Measurements from ENCODE around the gene RNU5B-1.

RNU5B-1 gene

DNA sequence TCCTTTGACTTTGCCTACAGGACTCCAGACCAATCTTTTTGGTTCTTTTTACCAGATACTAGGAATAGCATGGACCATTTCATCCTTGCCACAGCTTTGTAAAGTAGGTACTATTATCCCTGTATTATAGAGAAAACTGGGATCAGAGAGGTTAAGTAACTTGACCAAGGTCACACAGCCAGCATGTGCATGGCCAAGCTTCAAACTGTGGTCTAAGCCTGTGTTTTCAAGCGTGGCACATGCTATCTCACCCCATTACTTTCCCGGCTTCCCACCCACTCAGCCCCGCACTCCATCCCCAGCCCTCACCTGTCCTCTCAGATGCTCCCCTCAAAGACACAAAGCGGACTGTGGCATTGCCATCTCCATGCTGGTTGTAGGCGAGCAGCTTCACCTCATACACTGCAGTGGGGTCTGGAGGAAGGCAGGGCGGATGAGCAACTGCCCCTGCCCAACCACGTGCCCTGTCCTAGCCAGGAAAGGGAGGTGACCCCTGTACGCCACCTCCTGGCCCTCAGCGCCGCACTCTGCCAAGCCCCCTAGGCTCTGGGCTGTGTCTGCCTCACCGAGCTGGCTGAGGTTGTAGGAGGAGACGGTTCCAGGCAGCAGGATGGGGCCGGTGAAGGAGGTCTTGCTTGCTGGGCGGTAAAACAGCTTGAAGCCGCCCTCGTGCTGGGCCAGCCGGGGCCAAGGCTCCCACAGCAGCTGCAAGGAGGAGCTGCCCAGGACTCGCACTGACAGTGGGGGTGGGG is 25.7 kb downstream of the RNU5B-1 start:
- Histone ChIP-seq H3K27me3 (replicated peaks; ENCODE audit: insufficient read depth, low read length) (peaks cover 3% of the 10 kb centered on the region; the same call in 1 of the 2 replicates), H3K4me1 (ENCODE audit: low read length) (no peaks in the 10 kb centered on the region), H3K27ac (ENCODE audit: low read length) (no peak overlapping the region), H3K9me3 (replicated peaks; ENCODE audit: insufficient read depth, low read length) (no peaks in the 10 kb centered on the region), H3K9ac (ENCODE audit: low read length) (no peak overlapping the region), H3F3A (ENCODE audit: insufficient read depth, low read length) (no peaks in the 10 kb centered on the region), H3K36me3 (replicated peaks; ENCODE audit: insufficient read depth, low read length) (no peaks in the 10 kb centered on the region), H3K4me3 (ENCODE audit: low read length) (no peak overlapping the region), H3K79me2 (ENCODE audit: low read length) (no peaks in the 10 kb centered on the region), H3K4me2 (ENCODE audit: low read depth, low read length) (no peak overlapping the region), H3K9me2 (replicated peaks; ENCODE audit: insufficient read depth, low read length) (no peaks in the 10 kb centered on the region), H2AFZ (ENCODE audit: low read length) (no peak overlapping the region), H4K20me1 (ENCODE audit: insufficient read depth, low read length) (no peaks in the 10 kb centered on the region)
- no peak for DNase-seq
- TF ChIP-seq EZH2phosphoT487 (IDR thresholded peaks at IDR 0.05; ENCODE audit: low read length): no peak
- TF ChIP-seq CTCF (IDR thresholded peaks at IDR 0.05; ENCODE audit: low read length): no peak
- no peak for TF ChIP-seq EZH2 (optimal IDR thresholded peaks at IDR 0.05; ENCODE audit: low read depth, low read length)

GRCh38 chr15:65330934-65331645 is 26.6 kb downstream of the RNU5B-1 start:
- Histone ChIP-seq H3K27ac (ENCODE audit: low read length) (no peak overlapping the region), H3K36me3 (replicated peaks; ENCODE audit: insufficient read depth, low read length) (no peaks in the 10 kb centered on the region), H3K9me2 (replicated peaks; ENCODE audit: insufficient read depth, low read length) (no peaks in the 10 kb centered on the region), H3K4me2 (ENCODE audit: low read depth, low read length) (no peak overlapping the region), H3K4me3 (ENCODE audit: low read length) (no peak overlapping the region), H3K79me2 (ENCODE audit: low read length) (no peaks in the 10 kb centered on the region), H3K9ac (ENCODE audit: low read length) (no peak overlapping the region), H3K9me3 (replicated peaks; ENCODE audit: insufficient read depth, low read length) (no peaks in the 10 kb centered on the region), H4K20me1 (ENCODE audit: insufficient read depth, low read length) (no peaks in the 10 kb centered on the region), H3F3A (ENCODE audit: insufficient read depth, low read length) (no peaks in the 10 kb centered on the region), H2AFZ (ENCODE audit: low read length) (no peak overlapping the region), H3K4me1 (ENCODE audit: low read length) (no peaks in the 10 kb centered on the region), H3K27me3 (replicated peaks; ENCODE audit: insufficient read depth, low read length) (peaks cover 3% of the 10 kb centered on the region; the same call in 1 of the 2 replicates)
- DNase-seq: no peak
- TF ChIP-seq EZH2 (optimal IDR thresholded peaks at IDR 0.05; ENCODE audit: low read depth, low read length) (no peak), CTCF (IDR thresholded peaks at IDR 0.05; ENCODE audit: low read length) (no peak), EZH2phosphoT487 (IDR thresholded peaks at IDR 0.05; ENCODE audit: low read length) (no peak)

- Histone ChIP-seq H3K9ac (ENCODE audit: low read length) (no peak overlapping the region), H3F3A (ENCODE audit: insufficient read depth, low read length) (no peaks in the 10 kb centered on the region), H3K27me3 (replicated peaks; ENCODE audit: insufficient read depth, low read length) (peaks cover 3% of the 10 kb centered on the region; the same call in 1 of the 2 replicates), H3K36me3 (replicated peaks; ENCODE audit: insufficient read depth, low read length) (no peaks in the 10 kb centered on the region), H3K4me3 (ENCODE audit: low read length) (no peak overlapping the region), H3K9me2 (replicated peaks; ENCODE audit: insufficient read depth, low read length) (no peaks in the 10 kb centered on the region), H4K20me1 (ENCODE audit: insufficient read depth, low read length) (no peaks in the 10 kb centered on the region), H3K79me2 (ENCODE audit: low read length) (no peaks in the 10 kb centered on the region), H3K9me3 (replicated peaks; ENCODE audit: insufficient read depth, low read length) (no peaks in the 10 kb centered on the region), H3K27ac (ENCODE audit: low read length) (no peak overlapping the region), H2AFZ (ENCODE audit: low read length) (no peak overlapping the region), H3K4me1 (ENCODE audit: low read length) (no peaks in the 10 kb centered on the region), H3K4me2 (ENCODE audit: low read depth, low read length) (no peak overlapping the region)
- no peak for DNase-seq
- no peak for TF ChIP-seq EZH2 (optimal IDR thresholded peaks at IDR 0.05; ENCODE audit: low read depth, low read length)
- TF ChIP-seq CTCF (IDR thresholded peaks at IDR 0.05; ENCODE audit: low read length): no peak
- no peak for TF ChIP-seq EZH2phosphoT487 (IDR thresholded peaks at IDR 0.05; ENCODE audit: low read length)
These were observed 27.3 kb downstream of the RNU5B-1 start for GRCh38 chr15:65331811-65332210.

Data from MM.1S (cell line).